ENCODE measurements around the gene C1orf141. TPM values are rescaled to one million over a fixed set of nuclear protein-coding genes. Genes with fewer than 3 reads are reported as not detected.

Gene C1orf141
- total and polyA plus RNA-seq, 2 of the 8 experiments (the other 6 are each of a cell fraction or from before 2014, with no cell fraction given), result not detected

- no peak overlapping the region for H4K5ac ChIP-seq (ENCODE audit: insufficient read length, low read depth, low read length)
Observed at GRCh38 chr1:67171978-67172377, 37.2 kb upstream of the C1orf141 start.

More at GRCh38 chr1:67171978-67172377, 37.2 kb upstream of the C1orf141 start:
- 73% methylated on average over 1 of the region's 1 CpG; no CpG with 5 or more reads in 1 of the 2 experiments for WGBS, 2 experiments (ENCODE audit: extremely low coverage in 1 of 2, insufficient coverage in 1 of 2, insufficient read length in 1 of 2, insufficient replicate concordance in 2 of 2, low coverage in 1 of 2, low lambda C conversion rate in 2 of 2, missing lambda C conversion rate in 1 of 2)
- Histone ChIP-seq H3K79me1 (ENCODE audit: low read depth, low read length) (no peaks in the 10 kb centered on the region), H3K4me3 (ENCODE audit: extremely low read depth in 1 of 4, insufficient read depth in 2 of 4, low read depth in 3 of 4, low read length in 4 of 4) (no peak overlapping the region), H2AFZ (ENCODE audit: low read length) (no peak overlapping the region), H3K9ac (replicated peaks in 1 of 4; ENCODE audit: extremely low read depth in 1 of 4, low read depth in 3 of 4, low read length in 3 of 4) (no peak overlapping the region), H3K36me3 (ENCODE audit: control insufficient read depth in 2 of 4, insufficient read depth in 4 of 4, low read length in 3 of 4) (no peaks in the 10 kb centered on the region), H3K27ac (ENCODE audit: low read depth, low read length) (no peak overlapping the region), H2BK15ac (ENCODE audit: low read length) (no peak overlapping the region), H2BK20ac (ENCODE audit: low read length) (no peak overlapping the region), H3K9me3 (ENCODE audit: insufficient read depth in 2 of 2, low read depth in 1 of 2, low read length in 1 of 2) (no peaks in the 10 kb centered on the region), H3K14ac (ENCODE audit: insufficient read length) (no peak overlapping the region), H3K4me1 (replicated peaks in 1 of 4; ENCODE audit: control insufficient read depth in 3 of 4, insufficient read depth in 4 of 4, low read length in 3 of 4) (no peaks in the 10 kb centered on the region), H3K27me3 (replicated peaks in 1 of 4; ENCODE audit: control insufficient read depth in 3 of 4, extremely low read depth in 1 of 4, insufficient read depth in 3 of 4, low read length in 3 of 4) (no peaks in the 10 kb centered on the region), H3K23me2 (ENCODE audit: low read depth, low read length) (no peaks in the 10 kb centered on the region), H4K91ac (replicated peaks; ENCODE audit: insufficient read length, low read length) (no peak overlapping the region), H4K20me1 (replicated peaks in 1 of 2; ENCODE audit: control insufficient read depth in 1 of 2, insufficient read depth in 2 of 2, low read length in 2 of 2) (no peaks in the 10 kb centered on the region), H3K23ac (ENCODE audit: insufficient read length) (no peak overlapping the region), H4K8ac (ENCODE audit: extremely low read depth, insufficient read depth, low read length) (no peak overlapping the region), H3K79me2 (ENCODE audit: control insufficient read depth in 1 of 2, insufficient read depth in 2 of 2, low read length in 2 of 2) (no peaks in the 10 kb centered on the region), H3K4ac (replicated peaks; ENCODE audit: insufficient read length, low read depth, low read length) (no peak overlapping the region), H3K18ac (ENCODE audit: extremely low read depth, low read length) (no peak overlapping the region), H3K4me2 (ENCODE audit: insufficient read depth in 1 of 2, low read depth in 2 of 2, low read length in 2 of 2) (no peak overlapping the region), H2BK120ac (replicated peaks; ENCODE audit: low read depth, low read length) (no peak overlapping the region), H2AK5ac (ENCODE audit: low read depth, low read length) (no peak overlapping the region), H2BK5ac (ENCODE audit: low read depth, low read length) (no peak overlapping the region), H2BK12ac (ENCODE audit: low read depth, low read length) (no peak overlapping the region), H3K56ac (replicated peaks; ENCODE audit: insufficient read length, low read depth, low read length) (no peak overlapping the region)
- TF ChIP-seq GABPA (IDR thresholded peaks at IDR 0.05; ENCODE audit: borderline replicate concordance, insufficient read depth, low read length) (no peak), POU5F1 (IDR thresholded peaks at IDR 0.05; ENCODE audit: low read depth, low read length) (no peak), ZNF274 (IDR thresholded peaks at IDR 0.05; ENCODE audit: borderline replicate concordance, extremely low read depth, low read length) (no peak)
- no peak for DNase-seq (ENCODE audit: low read depth in 1 of 2, low spot score in 2 of 2)
- CTCF ChIA-PET (ENCODE audit: partially characterized antibody), result no interaction called here
- POLR2A ChIA-PET (ENCODE audit: partially characterized antibody), result no interaction called here
- no peak for FAIRE-seq

All from H1 (cell line).